T1000 (cell line): Measurements from ENCODE around the gene ATP5F1D.
A peak's percentile ranks its signal among the peaks of the same experiment; 100 is the strongest.

Experiments used
- DNase-seq: peaks from one replicate; lab custom pipeline; 2025; ENCODE audit warnings: mixed read lengths; lab: John Stamatoyannopoulos, UW

The ATP5F1D gene

GRCh38 chr19:1259206-1259875, 17.8 kb downstream of the ATP5F1D start:
- DNase-seq = peak; percentile 69

DNA sequence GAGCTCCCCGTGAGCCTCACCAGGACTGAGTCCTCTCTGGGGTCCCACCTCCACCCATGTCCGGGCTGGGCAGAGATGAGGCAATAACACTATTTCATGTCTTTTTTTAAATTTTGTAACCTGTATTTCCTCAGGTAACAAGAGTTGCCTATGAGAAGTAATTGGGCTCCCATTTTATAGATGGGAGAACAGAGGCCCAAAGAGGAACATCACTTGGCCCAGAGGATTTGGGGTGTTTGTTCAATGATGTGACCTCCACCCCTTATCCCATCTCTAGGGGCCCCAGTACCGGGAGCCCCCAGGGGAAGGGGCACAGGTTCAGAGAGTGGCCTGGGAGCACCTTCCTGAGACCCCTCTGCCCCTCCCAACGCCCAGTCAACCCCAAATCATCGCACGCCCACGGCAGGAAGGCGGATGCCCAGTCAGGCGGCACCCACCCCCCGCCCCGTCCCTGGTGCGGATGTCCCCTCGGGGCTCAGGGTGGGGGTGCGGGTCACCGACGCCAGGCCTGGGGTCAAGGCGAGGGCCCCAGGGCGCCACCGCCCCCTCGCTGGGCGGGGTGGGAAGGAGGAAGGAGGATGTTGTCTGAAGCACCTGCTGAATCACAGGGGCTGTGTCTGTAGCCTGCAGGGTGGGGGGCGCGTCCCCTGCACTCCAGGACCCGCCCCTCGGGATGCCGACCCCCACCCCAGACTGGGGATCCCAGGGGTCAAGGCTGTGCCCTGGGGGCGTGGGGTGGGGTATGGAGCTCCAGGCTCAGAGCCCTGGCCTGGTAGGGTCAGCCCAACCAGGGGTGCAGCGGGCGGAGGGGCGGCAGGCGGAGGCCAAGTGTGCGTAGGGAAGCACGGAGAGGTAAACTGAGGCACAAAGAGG, 18.6 kb downstream of the ATP5F1D start:
- DNase-seq = peak; percentile 85

GRCh38 chr19:1260749-1261537, 19.4 kb downstream of the ATP5F1D start:
- DNase-seq = peak; percentile 98

DNA sequence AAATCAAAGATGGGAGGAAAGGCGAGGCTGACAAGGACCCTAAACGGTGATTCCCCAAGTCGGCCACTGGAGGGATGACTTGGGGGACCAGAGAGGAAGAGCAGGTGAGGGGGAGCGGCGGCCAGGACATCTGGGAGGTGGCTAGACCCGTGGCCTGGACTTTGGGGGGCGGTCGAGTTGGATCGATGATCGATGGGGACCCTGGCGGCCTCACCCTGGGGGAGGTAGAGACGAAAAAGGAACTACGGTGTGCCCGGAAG, 19.9 kb downstream of the ATP5F1D start:
- no peak for DNase-seq

DNA sequence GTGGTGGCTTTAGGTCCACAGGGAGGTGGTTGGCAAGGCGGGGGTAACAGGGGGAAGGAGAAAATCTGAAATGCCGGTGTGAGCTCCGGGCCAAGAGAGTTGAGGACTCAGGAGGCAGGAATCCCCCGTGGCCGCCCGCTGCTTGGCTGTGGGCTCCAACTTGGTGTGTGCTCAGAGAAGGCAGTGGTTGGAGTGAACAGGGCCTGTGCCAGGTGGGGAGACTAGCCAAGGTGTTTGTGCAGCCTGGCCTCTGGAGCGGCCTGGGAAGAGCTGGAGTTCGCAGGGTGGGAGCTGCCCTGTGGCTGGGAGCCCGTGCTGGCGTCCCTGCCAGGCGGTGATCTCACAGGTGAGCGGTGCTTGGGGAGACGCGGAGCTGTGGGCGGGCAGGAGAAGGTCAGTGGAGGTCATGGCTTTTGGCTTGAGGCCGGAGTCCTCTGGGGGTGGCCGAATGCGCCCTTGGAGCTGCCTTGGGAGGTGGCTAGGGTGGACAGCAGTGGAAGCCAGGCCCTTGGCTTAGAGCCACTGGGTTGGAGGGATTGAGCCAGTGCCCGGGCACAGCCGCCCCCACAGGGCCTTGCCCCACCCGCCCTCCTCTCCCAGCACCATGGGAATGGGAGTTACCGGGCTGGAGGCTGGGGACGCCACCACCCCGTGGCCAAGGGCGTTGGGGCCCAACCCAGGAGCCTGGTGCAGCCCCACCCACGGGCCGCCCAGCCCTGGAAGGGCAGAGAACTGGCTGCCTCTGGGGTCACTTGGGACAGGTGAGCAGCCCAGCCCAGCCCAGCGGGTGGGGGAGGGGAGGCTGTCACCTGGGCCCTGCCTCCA, 20.5 kb downstream of the ATP5F1D start:
- DNase-seq = peak; percentile 70

DNA sequence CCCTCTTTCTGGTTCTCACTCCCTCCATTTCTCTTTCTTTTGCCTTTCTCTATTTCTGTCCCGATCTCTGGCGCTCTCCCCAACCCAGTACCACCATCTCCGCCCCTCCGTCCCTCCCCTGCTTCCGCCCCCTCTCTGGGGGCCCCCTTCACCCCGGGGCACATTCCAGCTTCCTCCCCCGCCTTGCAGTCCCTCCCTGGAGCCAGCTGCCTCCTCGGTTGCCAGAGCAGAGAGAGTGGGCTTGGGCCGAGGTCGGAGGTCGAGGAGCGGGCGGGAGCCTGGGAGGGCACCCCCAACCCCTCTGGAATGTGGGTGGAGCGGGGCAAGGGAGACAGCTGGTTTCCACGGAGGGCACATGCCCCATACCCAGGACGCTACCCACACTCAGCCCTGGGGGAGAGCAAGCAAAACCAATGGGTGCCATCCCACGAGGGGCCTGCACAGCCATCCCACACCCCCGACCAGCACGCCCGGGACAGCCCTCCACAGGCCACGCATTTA, 21.1 kb downstream of the ATP5F1D start:
- DNase-seq = no peak

DNA sequence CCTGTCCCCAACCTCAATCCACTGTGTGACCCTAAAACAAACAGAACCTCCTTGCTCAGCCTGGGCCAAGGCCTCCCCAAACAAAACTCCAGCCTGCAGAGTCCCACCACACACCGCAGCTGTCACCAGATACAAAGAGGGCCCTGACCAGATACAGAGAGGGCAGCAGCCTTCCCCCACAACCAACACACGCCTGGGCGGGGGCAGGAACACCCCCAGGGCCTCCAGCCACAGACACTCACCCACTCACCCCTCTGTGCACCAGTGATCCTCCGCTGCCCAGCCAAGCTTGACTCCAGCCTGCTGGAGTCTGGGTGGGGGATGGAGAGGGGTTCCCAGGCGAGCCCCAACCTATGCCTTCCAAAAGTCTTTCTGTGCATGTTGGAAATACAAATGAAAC, 21.6 kb downstream of the ATP5F1D start:
- DNase-seq = no peak

DNA sequence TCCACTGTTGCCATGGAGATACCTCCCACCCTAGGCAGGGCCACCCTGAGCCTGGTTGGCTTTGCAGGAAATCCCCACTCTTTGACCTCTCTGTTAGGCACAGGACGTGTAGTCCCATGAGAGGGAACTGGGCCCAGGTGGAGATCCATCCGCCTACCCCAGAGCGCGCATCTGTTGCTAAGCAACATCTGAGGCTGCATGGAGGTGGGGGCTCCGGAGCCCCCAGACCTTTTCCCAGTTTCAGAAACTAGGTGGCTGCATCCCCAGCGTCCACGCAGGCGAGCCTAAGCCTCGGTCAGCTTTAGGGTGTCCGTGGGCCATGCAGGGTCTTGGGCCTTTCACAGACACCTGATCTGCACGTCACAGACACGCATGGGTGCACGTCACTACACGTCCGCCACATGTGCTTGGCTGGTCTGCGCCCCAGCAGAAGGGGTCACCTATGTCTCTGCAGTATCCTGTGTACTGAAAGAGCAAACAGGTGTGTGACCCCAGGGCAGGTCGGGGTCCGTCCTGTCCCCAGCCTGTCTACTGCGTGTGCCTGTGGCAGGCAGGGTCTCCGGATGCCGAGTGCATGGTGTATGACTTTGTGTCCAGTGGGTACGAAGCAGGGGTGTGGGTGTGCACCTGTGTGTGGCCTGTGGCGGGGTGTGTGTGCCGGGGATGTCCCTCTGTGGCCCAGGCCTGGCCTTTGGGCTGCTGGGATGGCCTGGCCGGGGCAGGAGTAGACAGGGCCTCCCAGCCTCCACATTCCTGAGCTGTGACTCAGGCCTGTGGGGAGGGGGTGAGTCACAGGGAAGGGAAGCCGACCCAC, 23.5 kb downstream of the ATP5F1D start:
- peak; percentile 95 for DNase-seq

DNA sequence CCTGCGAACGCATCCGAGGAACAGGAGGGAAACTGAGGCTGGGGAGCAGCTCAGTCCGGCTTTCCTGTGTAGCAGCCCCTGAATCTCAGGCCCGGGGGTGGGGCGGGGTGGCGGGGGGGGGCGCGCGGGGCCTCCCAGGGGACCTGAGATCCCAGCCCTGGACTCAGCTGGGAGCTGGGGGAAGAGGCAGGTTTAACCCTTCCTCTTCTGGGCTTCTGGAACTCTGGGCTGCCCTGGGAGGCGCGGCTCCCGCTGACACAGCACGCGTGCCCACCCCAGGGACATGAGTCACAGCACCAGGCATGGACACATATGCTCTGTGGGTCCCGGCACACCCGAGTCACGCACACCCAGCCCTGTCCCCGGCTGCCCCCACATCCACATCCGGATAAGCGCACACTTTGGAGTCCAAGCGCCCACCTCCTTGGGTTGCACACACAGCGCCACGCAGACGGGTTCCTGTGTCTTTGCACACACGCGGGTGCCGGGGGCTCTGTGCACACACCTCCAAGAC, 24.1 kb downstream of the ATP5F1D start:
- DNase-seq = peak; percentile 97

- DNase-seq = peak; percentile 92
These were observed 24.8 kb downstream of the ATP5F1D start for GRCh38 chr19:1266129-1266915.

DNA sequence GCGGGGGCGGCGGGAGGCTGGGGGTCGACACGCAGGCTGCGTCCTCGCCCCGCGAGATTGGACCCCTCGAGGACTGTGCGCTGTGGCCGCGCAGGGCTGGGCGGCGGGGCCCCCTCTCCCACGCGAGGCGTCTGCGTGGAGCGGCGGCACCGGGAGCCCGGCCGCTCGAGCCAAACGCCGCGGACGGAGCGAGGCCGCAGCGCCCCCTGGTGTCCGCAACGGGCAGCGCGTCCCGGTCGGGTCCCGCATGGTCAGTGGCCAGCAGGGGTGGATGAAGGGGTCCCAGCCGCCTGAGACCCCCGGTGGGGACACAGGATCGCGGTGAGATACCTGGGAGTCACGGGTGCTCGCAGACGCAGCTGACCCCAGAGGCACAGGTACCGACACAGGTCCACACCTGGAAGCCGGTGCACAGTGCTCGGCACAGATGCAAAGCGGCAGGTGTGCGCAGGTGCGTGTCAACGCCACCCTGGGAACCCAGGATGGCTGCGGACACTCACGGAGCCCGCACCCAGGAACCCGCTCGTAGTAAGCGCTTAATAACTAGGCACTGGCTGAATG, 25.4 kb downstream of the ATP5F1D start:
- peak; percentile 84 for DNase-seq

DNA sequence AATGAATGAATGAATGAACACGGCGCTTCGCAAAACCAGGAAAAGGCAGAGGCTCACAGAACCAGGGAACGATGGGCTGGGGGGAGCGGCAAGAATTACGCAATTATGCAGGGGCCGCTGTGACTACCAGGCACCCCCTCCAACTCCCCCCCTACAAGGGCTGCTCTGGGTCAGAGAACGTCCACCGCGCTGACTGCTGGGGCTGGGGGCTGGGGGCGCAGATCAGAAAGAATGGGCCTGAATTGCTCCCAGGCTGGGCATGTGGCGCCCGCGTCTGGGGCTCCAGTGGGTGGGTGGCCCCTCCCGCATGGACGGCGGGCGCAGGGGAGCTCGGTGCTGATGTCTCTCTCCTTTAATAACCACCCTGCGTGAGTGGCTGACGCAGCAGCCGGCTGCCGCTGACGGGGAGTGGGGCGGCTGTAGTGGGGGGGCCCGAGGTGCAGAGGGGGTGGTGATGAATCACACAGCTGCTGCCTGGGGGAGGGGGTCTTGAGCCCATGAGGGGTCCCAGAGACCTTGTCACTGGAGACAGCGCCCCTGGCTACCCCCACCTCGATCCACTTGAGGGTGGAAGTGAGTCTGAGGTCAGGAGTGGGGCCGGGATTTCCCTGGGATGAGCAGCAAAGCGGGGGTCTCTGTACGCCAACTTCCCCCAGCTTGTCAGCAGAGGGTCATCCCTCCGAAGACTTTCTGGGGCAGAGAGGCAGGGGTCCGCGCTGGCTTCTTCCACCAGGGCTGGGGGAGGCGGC, 26.1 kb downstream of the ATP5F1D start:
- DNase-seq = no peak

GRCh38 chr19:1268226-1269064, 26.9 kb downstream of the ATP5F1D start:
- no peak for DNase-seq

GRCh38 chr19:1269065-1269477, 27.5 kb downstream of the ATP5F1D start, which contains the start of gene CIRBP:
Gene CIRBP, plus strand, starts transcription at chr19:1269332. Its CDS starts 1,602 bp downstream, at chr19:1270934.
- DNase-seq = peak; percentile 99

GRCh38 chr19:1269478-1270212, 28.1 kb downstream of the ATP5F1D start:
- peak; percentile 90 for DNase-seq

- DNase-seq = no peak
These were observed 28.8 kb downstream of the ATP5F1D start for GRCh38 chr19:1270213-1270853.
